Measurements from ENCODE around the gene MAMLD1. TPM values are rescaled to one million over a fixed set of nuclear protein-coding genes. Genes with fewer than 3 reads are reported as not detected.
A peak's percentile ranks its signal among the peaks of the same experiment; 100 is the strongest.

The MAMLD1 gene
- total and polyA plus RNA-seq, 5 donors from 2014 or later, result 0.14 to 1.7 (median 0.45) TPM

GRCh38 chrX:150409964-150410363, 46.8 kb downstream of the MAMLD1 start:
- peaks cover 16% of the 10 kb centered on the region for H3K27me3 Mint-ChIP-seq
- no peaks in the 10 kb centered on the region for H3K9me3 Mint-ChIP-seq
- H3K4me3 Mint-ChIP-seq, result peak overlapping the region in 2 of 4 donors; percentile 10 to 75
- peaks cover 11 to 21% (median 14%) of the 10 kb centered on the region in 4 donors for H3K4me1 Mint-ChIP-seq
- no peak overlapping the region for H3K27ac Mint-ChIP-seq
- Histone ChIP-seq H3K27ac (ENCODE audit: insufficient read depth, low read length, poor library complexity, severe bottlenecking) (no peak overlapping the region), H3K4me3 (ENCODE audit: low read depth, low read length) (no peak overlapping the region), H3K36me3 (ENCODE audit: control insufficient read depth, insufficient read depth, low read length) (no peaks in the 10 kb centered on the region), H3K4me1 (ENCODE audit: control insufficient read depth, insufficient read depth, low read length, poor library complexity, severe bottlenecking) (peaks cover 16% of the 10 kb centered on the region), H3K9me3 (ENCODE audit: control insufficient read depth in 2 of 2, low read length in 2 of 2) (no peaks in the 10 kb centered on the region), H3K27me3 (ENCODE audit: control insufficient read depth, insufficient read depth, low read length) (peaks cover 2% of the 10 kb centered on the region)
- ATAC-seq (ENCODE audit: low read depth in 2 of 2) (no peak), DNase-seq (no peak)
- H3K36me3 Mint-ChIP-seq, result no peaks in the 10 kb centered on the region

- H3K4me1 Mint-ChIP-seq, result peaks cover 12 to 21% (median 14%) of the 10 kb centered on the region in 4 donors
- H3K9me3 Mint-ChIP-seq, result no peaks in the 10 kb centered on the region
- Histone ChIP-seq H3K4me1 (ENCODE audit: control insufficient read depth, insufficient read depth, low read length, poor library complexity, severe bottlenecking) (peaks cover 16% of the 10 kb centered on the region), H3K27ac (ENCODE audit: insufficient read depth, low read length, poor library complexity, severe bottlenecking) (no peak overlapping the region), H3K36me3 (ENCODE audit: control insufficient read depth, insufficient read depth, low read length) (no peaks in the 10 kb centered on the region), H3K4me3 (ENCODE audit: low read depth, low read length) (peak overlapping the region; percentile 2), H3K27me3 (ENCODE audit: control insufficient read depth, insufficient read depth, low read length) (peaks cover 2% of the 10 kb centered on the region), H3K9me3 (ENCODE audit: control insufficient read depth in 2 of 2, low read length in 2 of 2) (no peaks in the 10 kb centered on the region)
- ATAC-seq (ENCODE audit: low read depth in 2 of 2) (peak; percentile 58 to 75), DNase-seq (peak in 2 of 3 donors; percentile 45 to 59)
- H3K27ac Mint-ChIP-seq, result no peak overlapping the region
- no peaks in the 10 kb centered on the region for H3K36me3 Mint-ChIP-seq
- H3K4me3 Mint-ChIP-seq, result peak overlapping the region in 3 of 4 donors; percentile 10 to 75 (median 36)
- H3K27me3 Mint-ChIP-seq, result peaks cover 16% of the 10 kb centered on the region
Observed at GRCh38 chrX:150410513-150410912, 47.4 kb downstream of the MAMLD1 start.

GRCh38 chrX:150411656-150412055, 48.5 kb downstream of the MAMLD1 start:
- Mint-ChIP-seq H3K27ac (no peak overlapping the region), H3K27me3 (peaks cover 16% of the 10 kb centered on the region), H3K4me1 (peaks cover 12 to 21% (median 14%) of the 10 kb centered on the region in 4 donors), H3K4me3 (no peak overlapping the region), H3K9me3 (no peaks in the 10 kb centered on the region), H3K36me3 (no peaks in the 10 kb centered on the region)
- H3K4me3 ChIP-seq (ENCODE audit: low read depth, low read length), result no peak overlapping the region
- peaks cover 2% of the 10 kb centered on the region for H3K27me3 ChIP-seq (ENCODE audit: control insufficient read depth, insufficient read depth, low read length)
- H3K4me1 ChIP-seq (ENCODE audit: control insufficient read depth, insufficient read depth, low read length, poor library complexity, severe bottlenecking), result peaks cover 16% of the 10 kb centered on the region
- no peak overlapping the region for H3K27ac ChIP-seq (ENCODE audit: insufficient read depth, low read length, poor library complexity, severe bottlenecking)
- ATAC-seq (ENCODE audit: low read depth in 2 of 2), result no peak
- no peak for DNase-seq
- H3K9me3 ChIP-seq (ENCODE audit: control insufficient read depth in 2 of 2, low read length in 2 of 2), result no peaks in the 10 kb centered on the region
- no peaks in the 10 kb centered on the region for H3K36me3 ChIP-seq (ENCODE audit: control insufficient read depth, insufficient read depth, low read length)

GRCh38 chrX:150414228-150414627, 51.1 kb downstream of the MAMLD1 start:
- peak overlapping the region in 1 of 4 donors; percentile 58 for H3K4me3 Mint-ChIP-seq
- no peak overlapping the region for H3K4me3 ChIP-seq (ENCODE audit: low read depth, low read length)

GRCh38 chrX:150416469-150416868, 53.4 kb downstream of the MAMLD1 start:
- ATAC-seq (ENCODE audit: low read depth in 2 of 2) (no peak), DNase-seq (no peak)
- Histone ChIP-seq H3K27me3 (ENCODE audit: control insufficient read depth, insufficient read depth, low read length) (peaks cover 2% of the 10 kb centered on the region), H3K9me3 (ENCODE audit: control insufficient read depth in 2 of 2, low read length in 2 of 2) (no peaks in the 10 kb centered on the region), H3K36me3 (ENCODE audit: control insufficient read depth, insufficient read depth, low read length) (no peaks in the 10 kb centered on the region), H3K4me1 (ENCODE audit: control insufficient read depth, insufficient read depth, low read length, poor library complexity, severe bottlenecking) (no peaks in the 10 kb centered on the region), H3K4me3 (ENCODE audit: low read depth, low read length) (no peak overlapping the region), H3K27ac (ENCODE audit: insufficient read depth, low read length, poor library complexity, severe bottlenecking) (no peak overlapping the region)
- Mint-ChIP-seq H3K27ac (no peak overlapping the region), H3K36me3 (no peaks in the 10 kb centered on the region), H3K27me3 (peaks cover 8% of the 10 kb centered on the region), H3K4me3 (no peak overlapping the region), H3K4me1 (peaks cover 0 to 4% (median under 1%) of the 10 kb centered on the region in 4 donors), H3K9me3 (peaks cover 0 to 3% (median 0%) of the 10 kb centered on the region in 7 donors)

More at GRCh38 chrX:150414228-150414627, 51.1 kb downstream of the MAMLD1 start:
- Mint-ChIP-seq H3K27me3 (peaks cover 16% of the 10 kb centered on the region), H3K36me3 (no peaks in the 10 kb centered on the region), H3K27ac (no peak overlapping the region), H3K9me3 (peaks cover 0 to 1% (median 0%) of the 10 kb centered on the region in 7 donors), H3K4me1 (peaks cover 12 to 21% (median 14%) of the 10 kb centered on the region in 4 donors)
- H3K27me3 ChIP-seq (ENCODE audit: control insufficient read depth, insufficient read depth, low read length), result peaks cover 2% of the 10 kb centered on the region
- no peak overlapping the region for H3K27ac ChIP-seq (ENCODE audit: insufficient read depth, low read length, poor library complexity, severe bottlenecking)
- DNase-seq, result no peak
- peaks cover 16% of the 10 kb centered on the region for H3K4me1 ChIP-seq (ENCODE audit: control insufficient read depth, insufficient read depth, low read length, poor library complexity, severe bottlenecking)
- H3K9me3 ChIP-seq (ENCODE audit: control insufficient read depth in 2 of 2, low read length in 2 of 2), result no peaks in the 10 kb centered on the region
- ATAC-seq (ENCODE audit: low read depth in 2 of 2), result no peak
- H3K36me3 ChIP-seq (ENCODE audit: control insufficient read depth, insufficient read depth, low read length), result no peaks in the 10 kb centered on the region

- no peak for ATAC-seq (ENCODE audit: low read depth in 2 of 2)
- Histone ChIP-seq H3K36me3 (ENCODE audit: control insufficient read depth, insufficient read depth, low read length) (no peaks in the 10 kb centered on the region), H3K27ac (ENCODE audit: insufficient read depth, low read length, poor library complexity, severe bottlenecking) (no peak overlapping the region), H3K9me3 (ENCODE audit: control insufficient read depth in 2 of 2, low read length in 2 of 2) (no peaks in the 10 kb centered on the region), H3K4me1 (ENCODE audit: control insufficient read depth, insufficient read depth, low read length, poor library complexity, severe bottlenecking) (no peaks in the 10 kb centered on the region), H3K27me3 (ENCODE audit: control insufficient read depth, insufficient read depth, low read length) (peaks cover 3% of the 10 kb centered on the region), H3K4me3 (ENCODE audit: low read depth, low read length) (no peak overlapping the region)
- Mint-ChIP-seq H3K27me3 (peaks cover 5% of the 10 kb centered on the region), H3K27ac (no peak overlapping the region), H3K36me3 (no peaks in the 10 kb centered on the region), H3K4me1 (no peaks in the 10 kb centered on the region), H3K9me3 (peaks cover 0 to 3% (median 0%) of the 10 kb centered on the region in 7 donors), H3K4me3 (no peak overlapping the region)
- no peak for DNase-seq
Observed at GRCh38 chrX:150421816-150422215, 58.7 kb downstream of the MAMLD1 start.

DNA sequence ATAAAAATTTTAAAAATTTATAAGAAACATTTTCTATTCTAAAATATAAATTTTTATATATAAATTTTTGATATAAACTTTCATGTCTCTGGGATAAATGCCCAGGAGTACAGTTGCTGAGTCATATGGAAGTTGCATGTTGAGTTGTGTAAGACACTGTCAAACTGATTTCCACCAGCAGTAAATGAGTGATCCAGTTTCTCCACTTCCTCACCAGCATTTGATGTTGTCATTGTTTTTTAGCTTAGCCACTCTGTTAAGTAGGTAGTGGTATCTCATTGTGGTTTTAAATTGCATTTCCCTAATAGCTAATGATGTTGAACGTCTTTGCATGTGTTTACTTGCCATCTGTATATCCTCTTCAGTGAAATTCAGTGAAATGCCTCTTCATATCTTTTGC, 66.5 kb downstream of the MAMLD1 start:
- Mint-ChIP-seq H3K4me1 (no peaks in the 10 kb centered on the region), H3K27ac (no peak overlapping the region), H3K4me3 (no peak overlapping the region), H3K36me3 (no peaks in the 10 kb centered on the region), H3K27me3 (peaks cover 6% of the 10 kb centered on the region), H3K9me3 (no peaks in the 10 kb centered on the region)
- ATAC-seq (ENCODE audit: low read depth in 2 of 2), result no peak
- H3K9me3 ChIP-seq (ENCODE audit: control insufficient read depth in 2 of 2, low read length in 2 of 2), result no peaks in the 10 kb centered on the region
- no peaks in the 10 kb centered on the region for H3K36me3 ChIP-seq (ENCODE audit: control insufficient read depth, insufficient read depth, low read length)
- H3K4me3 ChIP-seq (ENCODE audit: low read depth, low read length), result no peak overlapping the region
- H3K4me1 ChIP-seq (ENCODE audit: control insufficient read depth, insufficient read depth, low read length, poor library complexity, severe bottlenecking), result no peaks in the 10 kb centered on the region
- no peak overlapping the region for H3K27ac ChIP-seq (ENCODE audit: insufficient read depth, low read length, poor library complexity, severe bottlenecking)
- DNase-seq, result no peak
- H3K27me3 ChIP-seq (ENCODE audit: control insufficient read depth, insufficient read depth, low read length), result no peaks in the 10 kb centered on the region

DNA sequence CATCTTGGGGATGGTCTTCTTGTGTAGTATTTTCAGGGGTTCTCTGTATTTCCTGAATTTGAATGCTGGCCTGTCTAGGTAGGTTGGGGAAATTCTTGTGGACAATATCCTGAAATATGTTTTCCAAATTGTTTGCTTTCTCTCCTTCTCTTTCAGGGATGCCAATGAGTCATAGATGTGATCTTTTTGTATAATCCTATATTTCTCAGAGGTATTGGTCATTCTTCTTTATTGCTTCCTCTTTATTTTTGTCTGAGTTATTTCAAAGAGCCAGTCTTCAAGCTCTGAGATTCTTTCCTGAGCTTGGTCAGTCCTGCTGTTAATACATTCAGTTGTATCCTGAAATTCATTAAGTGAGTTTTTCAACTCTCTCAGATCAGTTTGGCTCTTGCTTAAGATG, 73.1 kb downstream of the MAMLD1 start:
- H3K27me3 Mint-ChIP-seq, result peaks cover 9% of the 10 kb centered on the region
- Histone ChIP-seq H3K36me3 (ENCODE audit: control insufficient read depth, insufficient read depth, low read length) (no peaks in the 10 kb centered on the region), H3K4me1 (ENCODE audit: control insufficient read depth, insufficient read depth, low read length, poor library complexity, severe bottlenecking) (no peaks in the 10 kb centered on the region)

More for the DNA sequence above, 73.1 kb downstream of the MAMLD1 start:
- no peak overlapping the region for H3K27ac Mint-ChIP-seq
- DNase-seq (no peak), ATAC-seq (ENCODE audit: low read depth in 2 of 2) (no peak)
- no peaks in the 10 kb centered on the region for H3K27me3 ChIP-seq (ENCODE audit: control insufficient read depth, insufficient read depth, low read length)
- H3K9me3 ChIP-seq (ENCODE audit: control insufficient read depth in 2 of 2, low read length in 2 of 2), result no peaks in the 10 kb centered on the region
- no peaks in the 10 kb centered on the region for H3K36me3 Mint-ChIP-seq
- peaks cover 0 to 2% (median 0%) of the 10 kb centered on the region in 7 donors for H3K9me3 Mint-ChIP-seq
- no peak overlapping the region for H3K4me3 ChIP-seq (ENCODE audit: low read depth, low read length)
- no peak overlapping the region for H3K27ac ChIP-seq (ENCODE audit: insufficient read depth, low read length, poor library complexity, severe bottlenecking)
- H3K4me3 Mint-ChIP-seq, result no peak overlapping the region
- no peaks in the 10 kb centered on the region for H3K4me1 Mint-ChIP-seq
